Stomach smooth muscle (tissue), 2 donors: ENCODE measurements around the gene C11orf98.

Experiments
- H3K27ac ChIP-seq: one replicate; pipeline ENCODE4 v1.7.0; 2013; ENCODE audit warnings: mild to moderate bottlenecking, low read length, inconsistent platforms
- H3K27me3 ChIP-seq, 2 donors: one replicate each; pipeline ENCODE4 v1.7.0; 2013; ENCODE audit warnings: low read length in 2 of 2; ENCODE audit not compliant: insufficient read depth in 2 of 2, control insufficient read depth in 1 of 2
- H3K36me3 ChIP-seq, 2 donors: one replicate each; pipeline ENCODE4 v1.7.0; 2013; ENCODE audit warnings: low read length in 2 of 2; ENCODE audit not compliant: control insufficient read depth in 2 of 2, insufficient read depth in 2 of 2
- H3K4me1 ChIP-seq: one replicate; pipeline ENCODE4 v1.7.0; 2013; ENCODE audit warnings: low read length; ENCODE audit not compliant: control insufficient read depth, insufficient read depth
- H3K4me3 ChIP-seq, 2 donors: one replicate each; pipeline ENCODE4 v1.7.0; 2013; ENCODE audit warnings: low read length in 2 of 2
- H3K9ac ChIP-seq, 2 donors: one replicate each; pipeline ENCODE4 v1.7.0; 2013; ENCODE audit warnings: low read length in 2 of 2, mild to moderate bottlenecking in 1 of 2
- H3K9me3 ChIP-seq, 2 donors: one replicate each; pipeline ENCODE4 v1.7.0; 2013; ENCODE audit warnings: low read length in 2 of 2; ENCODE audit not compliant: control insufficient read depth in 2 of 2
- donor health status: healthy.
- donor health status: Pancreatic carcinoma.

C11orf98 gene

DNA sequence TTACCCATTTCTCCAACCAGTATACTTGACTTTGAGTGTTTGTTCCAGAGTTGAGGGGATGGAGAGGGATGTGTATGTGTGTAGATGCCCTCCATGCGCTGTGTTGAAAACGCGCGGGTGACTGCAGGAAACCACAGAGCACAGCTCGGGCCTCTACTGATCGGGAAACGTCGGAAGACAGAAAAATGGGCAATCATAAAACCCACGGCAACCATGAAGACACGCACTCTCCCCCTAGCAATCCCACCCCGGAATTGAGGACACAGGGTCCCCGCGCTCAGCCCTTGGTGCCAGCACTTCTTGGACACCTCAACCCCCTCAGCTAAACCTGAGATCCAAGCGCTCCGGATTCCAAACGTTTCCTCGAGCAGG, 6.2 kb upstream of the C11orf98 start:
- Histone ChIP-seq H3K4me3 (peak overlapping the region; percentile 94 to 95), H3K9me3 (no peaks in the 10 kb centered on the region), H3K36me3 (peaks cover 4 to 13% of the 10 kb centered on the region in 2 donors), H3K9ac (peak overlapping the region; percentile 92 to 95), H3K27me3 (no peaks in the 10 kb centered on the region), H3K27ac (peak overlapping the region; percentile 91), H3K4me1 (peaks cover 41% of the 10 kb centered on the region)

DNA sequence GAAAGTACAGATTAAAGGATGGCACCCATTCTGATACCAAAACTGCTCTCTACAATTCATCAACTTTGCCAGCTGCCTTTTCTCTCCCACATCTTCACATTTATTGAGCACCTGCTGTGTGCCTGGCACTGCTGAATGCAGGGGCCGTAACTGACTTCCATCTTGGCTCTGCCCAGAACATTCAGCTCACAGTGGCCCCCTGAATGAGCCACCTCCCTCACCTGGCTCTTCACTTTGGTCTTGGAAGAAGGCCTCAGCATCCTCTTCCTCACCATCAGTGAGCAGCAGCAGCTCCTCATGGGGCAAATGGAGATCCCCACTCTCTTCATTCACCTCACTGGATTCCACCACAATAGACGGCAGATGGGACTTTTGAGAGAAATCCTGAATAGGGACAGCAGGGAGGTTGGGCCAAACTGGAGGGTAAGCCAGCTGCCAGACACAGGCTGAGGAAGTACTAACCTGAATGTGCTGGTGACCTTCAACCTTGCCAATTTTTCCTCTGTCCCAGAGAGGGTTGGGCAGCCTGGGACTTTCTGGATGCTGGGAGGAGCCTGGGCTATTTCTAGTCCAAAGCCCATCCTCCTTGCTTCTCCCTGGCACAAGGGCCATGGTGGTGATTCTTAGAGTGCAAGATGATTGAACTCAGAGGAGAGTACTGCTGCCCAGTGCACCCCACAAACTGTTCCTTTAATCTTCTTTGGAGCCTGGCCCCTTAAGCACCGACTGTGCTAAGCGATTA, 4.6 kb upstream of the C11orf98 start:
- H3K27ac ChIP-seq: peak overlapping the region; percentile 31
- H3K27me3 ChIP-seq: no peaks in the 10 kb centered on the region
- no peak overlapping the region for H3K4me3 ChIP-seq
- no peaks in the 10 kb centered on the region for H3K9me3 ChIP-seq
- peaks cover 50% of the 10 kb centered on the region for H3K4me1 ChIP-seq
- H3K36me3 ChIP-seq: peaks cover 4 to 12% of the 10 kb centered on the region in 2 donors
- peak overlapping the region in 1 of 2 donors; percentile 23 for H3K9ac ChIP-seq

DNA sequence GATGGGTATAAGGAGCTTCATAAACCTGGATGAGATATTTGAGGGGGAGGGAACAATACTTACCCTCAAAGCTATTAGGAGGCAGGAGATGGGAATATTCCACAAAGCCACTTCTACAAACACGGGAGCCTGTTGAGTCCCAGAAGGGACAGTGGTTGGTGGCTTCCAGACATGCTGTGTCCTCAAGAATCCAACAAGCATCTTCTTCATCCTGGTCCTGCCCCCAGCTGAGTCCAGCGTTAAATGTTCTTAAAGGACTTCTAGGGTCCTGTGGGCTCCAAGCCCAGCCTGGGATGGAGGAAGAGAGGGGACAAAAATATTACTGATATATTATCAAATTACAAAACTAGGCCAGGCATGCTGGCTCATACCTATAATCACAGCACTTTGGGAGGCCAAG, 2.5 kb upstream of the C11orf98 start:
- peaks cover 48% of the 10 kb centered on the region for H3K4me1 ChIP-seq

DNA sequence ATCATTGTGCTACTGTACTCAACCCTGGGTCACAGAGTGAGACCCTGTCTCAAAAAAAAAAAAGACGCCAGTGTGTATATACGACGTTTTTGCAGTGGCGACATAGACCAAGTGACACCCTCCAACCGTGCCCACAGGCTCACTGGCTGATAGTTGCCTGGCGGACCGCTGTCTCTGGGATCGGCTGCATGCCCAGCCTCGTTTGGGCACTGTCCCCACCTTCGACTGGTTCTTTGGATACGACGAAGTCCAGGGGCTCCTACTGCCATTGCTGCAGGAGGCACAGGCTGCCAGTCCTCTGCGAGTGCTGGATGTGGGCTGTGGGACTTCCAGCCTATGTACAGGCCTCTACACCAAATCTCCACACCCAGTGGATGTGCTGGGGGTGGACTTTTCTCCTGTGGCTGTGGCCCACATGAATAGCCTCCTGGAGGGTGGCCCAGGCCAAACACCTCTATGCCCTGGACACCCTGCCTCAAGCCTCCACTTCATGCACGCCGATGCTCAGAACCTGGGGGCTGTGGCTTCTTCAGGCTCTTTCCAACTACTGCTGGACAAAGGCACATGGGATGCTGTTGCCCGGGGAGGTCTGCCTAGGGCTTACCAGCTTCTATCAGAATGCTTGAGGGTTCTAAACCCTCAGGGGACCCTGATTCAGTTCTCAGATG, 1.4 kb upstream of the C11orf98 start:
- Histone ChIP-seq H3K4me1 (peaks cover 41% of the 10 kb centered on the region), H3K9me3 (no peaks in the 10 kb centered on the region), H3K9ac (peak overlapping the region; percentile 86 to 93), H3K27me3 (no peaks in the 10 kb centered on the region), H3K4me3 (peak overlapping the region; percentile 79 to 97), H3K27ac (peak overlapping the region; percentile 88), H3K36me3 (peaks cover 4 to 7% of the 10 kb centered on the region in 2 donors)

More for the DNA sequence above, 2.5 kb upstream of the C11orf98 start:
- Histone ChIP-seq H3K27me3 (no peaks in the 10 kb centered on the region), H3K9ac (peak overlapping the region; percentile 29 to 93), H3K36me3 (peaks cover 4 to 7% of the 10 kb centered on the region in 2 donors), H3K9me3 (no peaks in the 10 kb centered on the region), H3K4me3 (no peak overlapping the region), H3K27ac (peak overlapping the region; percentile 88)

DNA sequence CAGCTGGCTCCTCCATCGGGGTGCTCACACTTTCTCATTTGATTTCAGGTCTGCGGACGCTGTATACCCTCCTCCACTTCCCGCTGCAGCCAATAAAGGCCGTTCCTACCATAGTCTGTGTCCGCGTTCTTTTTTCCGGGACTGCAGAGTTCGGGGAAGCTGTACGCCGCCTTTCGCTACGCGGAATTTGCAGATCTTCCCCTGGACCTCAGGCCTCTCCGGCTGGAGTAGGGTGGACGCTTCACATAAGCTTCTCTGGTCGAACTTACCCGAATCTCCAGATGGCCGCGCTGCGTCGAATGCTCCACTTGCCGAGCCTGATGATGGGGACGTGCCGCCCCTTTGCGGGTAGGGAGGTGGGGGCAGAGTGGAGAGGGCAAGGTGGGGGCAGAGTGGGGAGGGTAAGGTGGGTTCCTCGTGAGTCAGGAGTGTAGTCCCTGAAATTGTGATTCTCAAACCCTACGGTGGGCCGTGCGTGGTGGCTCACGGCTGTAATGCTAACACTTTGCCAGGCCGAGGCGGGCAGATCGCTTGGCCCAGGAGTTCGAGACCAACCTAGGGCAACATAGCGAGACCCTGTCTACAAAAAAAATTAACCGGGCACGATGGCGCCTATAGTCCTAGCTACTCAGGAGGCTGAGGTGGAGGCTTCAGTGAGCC, 719 bp upstream of the C11orf98 start:
- Histone ChIP-seq H3K27me3 (no peaks in the 10 kb centered on the region), H3K36me3 (peaks cover 4 to 7% of the 10 kb centered on the region in 2 donors), H3K27ac (peak overlapping the region; percentile 88), H3K9ac (peak overlapping the region; percentile 86 to 93), H3K4me3 (peak overlapping the region; percentile 79 to 97), H3K4me1 (peaks cover 37% of the 10 kb centered on the region), H3K9me3 (no peaks in the 10 kb centered on the region)

DNA sequence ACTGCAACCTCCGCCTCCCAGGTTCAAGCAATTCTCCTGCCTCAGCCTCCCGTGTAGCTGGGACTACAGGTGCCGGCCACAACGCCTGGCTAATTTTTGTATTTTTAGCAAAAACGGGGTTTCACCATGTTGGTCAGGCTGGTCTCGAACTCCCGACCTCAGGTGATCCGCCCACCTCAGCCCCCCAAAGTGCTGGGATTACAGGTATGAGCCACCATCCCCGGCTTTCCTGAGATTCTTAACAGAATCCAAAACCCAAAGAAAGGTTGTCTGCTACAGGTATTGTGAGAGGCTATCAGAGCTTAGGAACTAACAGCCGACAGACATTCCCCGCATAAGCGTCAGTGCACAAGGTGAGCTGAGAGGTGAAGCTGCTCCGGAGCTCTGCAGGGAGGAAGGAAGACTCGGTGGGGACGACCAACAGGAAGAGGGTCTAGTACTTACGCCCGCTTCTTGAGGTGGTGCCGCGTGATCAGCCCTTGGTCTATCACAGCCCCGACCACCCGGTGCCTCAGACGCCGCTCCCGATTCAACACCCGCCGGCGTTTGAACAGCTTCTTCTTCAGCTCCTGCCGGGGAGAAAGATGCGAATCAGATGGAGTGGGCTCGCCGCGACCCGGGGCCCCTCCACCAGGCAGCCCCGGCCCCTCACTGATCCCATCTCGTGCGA, 470 bp downstream of the C11orf98 start:
- Histone ChIP-seq H3K27ac (peak overlapping the region; percentile 88), H3K36me3 (peaks cover 4 to 7% of the 10 kb centered on the region in 2 donors), H3K4me3 (peak overlapping the region; percentile 79 to 97), H3K4me1 (peaks cover 33% of the 10 kb centered on the region), H3K9ac (peak overlapping the region; percentile 91 to 93), H3K9me3 (no peaks in the 10 kb centered on the region), H3K27me3 (no peaks in the 10 kb centered on the region)

DNA sequence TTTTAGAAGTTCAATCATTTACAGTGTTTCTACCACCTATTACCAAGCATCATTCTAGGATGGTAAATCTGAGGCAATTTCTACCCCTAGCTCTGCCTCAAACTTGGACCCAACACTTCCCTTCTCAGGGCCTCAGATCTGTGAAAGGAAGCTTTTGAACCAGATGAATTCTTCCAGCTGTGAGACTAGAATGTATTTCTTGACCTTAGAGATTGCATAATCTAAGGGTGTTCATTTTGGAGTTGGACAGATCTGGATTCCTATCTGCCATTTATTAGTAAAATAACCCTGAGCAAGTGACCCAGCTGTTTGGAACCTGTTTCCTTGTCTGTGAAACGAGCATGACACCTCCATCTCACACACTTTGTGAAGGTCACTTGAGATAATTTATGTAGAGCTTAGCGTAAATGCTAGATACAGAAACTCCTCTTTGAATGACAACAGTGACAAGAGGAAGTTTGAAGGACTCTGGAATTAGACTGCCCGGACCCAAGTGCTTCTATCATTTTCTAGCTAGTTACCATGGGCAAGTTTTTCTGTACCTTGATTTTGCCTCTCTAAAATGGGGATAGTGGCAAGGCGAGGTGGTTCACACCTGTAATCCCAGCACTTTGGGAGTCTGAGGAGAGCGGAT, 8.1 kb downstream of the C11orf98 start:
- H3K36me3 ChIP-seq: no peaks in the 10 kb centered on the region
- H3K9ac ChIP-seq: no peak overlapping the region
- H3K27ac ChIP-seq: no peak overlapping the region
- H3K4me3 ChIP-seq: no peak overlapping the region
- no peaks in the 10 kb centered on the region for H3K27me3 ChIP-seq
- H3K4me1 ChIP-seq: peaks cover 10% of the 10 kb centered on the region
- no peaks in the 10 kb centered on the region for H3K9me3 ChIP-seq

DNA sequence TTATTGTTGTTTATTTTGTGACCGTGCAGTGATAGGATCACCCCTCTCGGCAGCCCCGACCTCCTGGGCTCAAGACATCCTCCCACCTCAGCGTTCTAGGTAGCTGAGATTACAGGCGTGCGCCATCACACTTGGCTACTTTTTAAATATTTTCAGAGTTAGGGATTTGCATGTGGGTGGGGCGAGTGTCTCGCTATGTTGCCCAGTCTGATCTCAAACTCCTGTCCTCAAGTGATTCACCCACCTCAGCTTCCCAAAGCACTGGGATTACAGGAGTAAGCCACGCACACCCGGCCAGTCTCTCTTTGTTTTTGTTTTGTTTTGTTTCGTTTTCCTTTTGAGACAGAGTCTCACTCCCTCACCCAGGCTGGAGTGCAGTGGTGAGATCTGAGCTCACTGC, 10.7 kb downstream of the C11orf98 start:
- H3K36me3 ChIP-seq: peaks cover 3 to 5% of the 10 kb centered on the region in 2 donors
- no peaks in the 10 kb centered on the region for H3K9me3 ChIP-seq

DNA sequence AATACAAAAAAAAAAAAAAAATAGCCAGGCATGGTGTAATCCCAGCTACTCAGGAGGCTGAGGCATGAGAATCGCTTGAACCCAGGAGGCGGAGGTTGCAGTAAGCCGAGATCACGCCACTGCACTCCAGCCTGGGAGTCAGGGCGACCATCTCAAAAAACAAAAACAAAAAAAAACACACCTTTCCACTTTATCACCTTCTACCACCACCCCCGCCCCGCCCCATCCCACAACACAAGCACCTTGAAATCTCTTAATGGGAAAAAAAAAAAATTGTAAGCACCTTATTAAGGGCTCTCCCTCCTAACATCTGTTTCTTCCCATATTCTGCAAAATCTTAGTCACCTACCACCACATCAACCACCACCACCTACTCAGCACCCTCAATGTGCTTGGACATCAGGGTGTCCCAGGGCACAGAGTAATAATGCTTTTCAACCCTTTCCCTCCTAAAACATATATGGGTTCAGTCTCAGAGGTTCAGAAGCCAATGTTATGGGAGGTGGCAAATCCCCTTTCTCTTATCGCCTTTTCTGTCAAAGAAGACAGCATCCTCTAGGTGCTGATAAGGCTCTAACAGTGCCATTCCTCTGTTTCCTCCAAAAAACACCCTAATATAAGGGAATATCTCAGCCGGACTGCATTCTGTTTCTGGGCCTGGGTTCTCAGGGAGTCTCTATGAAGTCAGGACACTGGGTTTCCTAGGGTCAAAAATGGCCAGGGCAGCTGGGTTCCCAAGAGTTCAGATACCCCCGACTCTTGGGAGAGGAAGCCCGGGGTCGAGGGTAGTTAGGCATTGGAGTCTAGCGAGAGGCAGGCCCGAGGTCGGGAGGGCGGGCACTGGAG, 12.6 kb downstream of the C11orf98 start:
- Histone ChIP-seq H3K27me3 (no peaks in the 10 kb centered on the region), H3K9ac (peak overlapping the region; percentile 98), H3K4me1 (peaks cover 17% of the 10 kb centered on the region), H3K27ac (peak overlapping the region; percentile 85), H3K36me3 (peaks cover 16% of the 10 kb centered on the region in 2 donors), H3K9me3 (no peaks in the 10 kb centered on the region), H3K4me3 (peak overlapping the region; percentile 94 to 98)

More for the DNA sequence above, 10.7 kb downstream of the C11orf98 start:
- no peak overlapping the region for H3K27ac ChIP-seq
- H3K9ac ChIP-seq: no peak overlapping the region
- no peaks in the 10 kb centered on the region for H3K27me3 ChIP-seq
- H3K4me1 ChIP-seq: peaks cover 15% of the 10 kb centered on the region
- H3K4me3 ChIP-seq: no peak overlapping the region
